Stomach (tissue), 9 donors: ENCODE results near the gene CPAMD8. TPM values are rescaled to one million over a fixed set of nuclear protein-coding genes. Genes with fewer than 3 reads are reported as not detected.
"Not testable (repeated sequence)": the region's sequence is repeated elsewhere in the genome, so short reads cannot be mapped to it uniquely, and the experiment has no call there.

Experiments used
- DNase-seq, 2 donors: peaks; one replicate each; pipeline versions ENCODE4 v3.0.0 to v3.0.0-alpha.2; 2013 to 2019
- H3K27ac ChIP-seq, 5 donors: fragments of 200-600 bp in 4 of 5; sonication (generic) in 4 of 5; one replicate each; pipeline ENCODE4 v1.5.1; 2013 to 2019; ENCODE audit warnings: mild to moderate bottlenecking in 1 of 5, moderate library complexity in 1 of 5
- H3K27me3 ChIP-seq, 3 donors: fragments of 200-600 bp; sonication (generic); one replicate each; pipeline ENCODE4 v1.5.1; 2017 to 2019; ENCODE audit warnings: mixed run types in 1 of 3
- H3K36me3 ChIP-seq, 4 donors: fragments of 200-600 bp; sonication (generic); 1 replicate in 3 of 4; 2 replicates in 1 of 4; pipeline ENCODE4 v1.5.1; 2016 to 2019
- H3K4me1 ChIP-seq, 4 donors: fragments of 200-600 bp; sonication (generic); one replicate each; pipeline ENCODE4 v1.5.1; 2016 to 2019
- H3K4me3 ChIP-seq, 4 donors: fragments of 200-600 bp; sonication (generic) in 3 of 4; one replicate each; pipeline ENCODE4 v1.5.1; 2016 to 2019; ENCODE audit warnings: mild to moderate bottlenecking in 1 of 4
- H3K9me3 ChIP-seq, 4 donors: fragments of 200-600 bp; sonication (generic); one replicate each; pipeline ENCODE4 v1.5.1; 2016 to 2019
- EP300 ChIP-seq: sonication (generic); formaldehyde crosslinking; IDR thresholded peaks from one replicate; pipeline ENCODE4 v1.6.1; 2017; ENCODE audit warnings: antibody characterized with exemption
- POLR2A ChIP-seq, 4 donors: fragments of 450-650 bp; IDR thresholded peaks; one replicate each; pipeline ENCODE4 v1.6.1; 2016; ENCODE audit warnings: antibody characterized with exemption in 4 of 4, control low read depth in 2 of 4, mild to moderate bottlenecking in 1 of 4, moderate library complexity in 1 of 4
- POLR2AphosphoS5 ChIP-seq, 3 donors: sonication (generic); formaldehyde crosslinking; IDR thresholded peaks; one replicate each; pipeline ENCODE4 v1.6.1; 2016; ENCODE audit warnings: antibody characterized with exemption in 3 of 3
- WGBS, 5 donors: extraction: QIAGEN DNeasy Blood & Tissue Kit in 3 of 5; methylation state at CpG; one replicate each; pipeline versions ENCODE4 v1.1.5 to v1.1.7; 2013 to 2018; 5-methylcytosine and 5-hydroxymethylcytosine counted together
- intact Hi-C: fragments of 100-400 bp; cut with DNase I; formaldehyde crosslinking; loops from one replicate; pipeline ENCODE4 v1.15.1; 2023; ENCODE audit warnings: low total_unique reads
- polyA plus RNA-seq, 3 donors: library from polyadenylated mRNA; stranded (reverse); fragments of 200-250 nt; gene quantifications; one replicate each; pipeline ENCODE4 v1.2.3, GENCODE V29; 2013
- total RNA-seq, 5 donors: library from RNA; depleted of rRNA; stranded (reverse); fragments of >200 nt; gene quantifications; one replicate each; pipeline versions ENCODE4 v1.1.0 to v1.2.3, GENCODE V29; 2014 to 2016
- TF ChIP-seq, protein P1 (sequence below), 7 experiments: fragments of 450-650 bp in 4 of 7; fragments of 200-600 bp in 3 of 7; sonication (generic) in 3 of 7; IDR thresholded peaks; one replicate each; pipeline ENCODE4 v1.5.1; 2016 to 2019; ENCODE audit warnings: antibody characterized with exemption in 7 of 7, control low read depth in 2 of 7, mild to moderate bottlenecking in 1 of 7
- donor health status: healthy with polysubstance abuse.
- donor health status: Bipolar disorder and iron deficiency.
- donor health status: healthy.

CPAMD8 gene
- total and polyA plus RNA-seq, 8 donors: 0.43 to 221 (median 8.6) TPM

DNA sequence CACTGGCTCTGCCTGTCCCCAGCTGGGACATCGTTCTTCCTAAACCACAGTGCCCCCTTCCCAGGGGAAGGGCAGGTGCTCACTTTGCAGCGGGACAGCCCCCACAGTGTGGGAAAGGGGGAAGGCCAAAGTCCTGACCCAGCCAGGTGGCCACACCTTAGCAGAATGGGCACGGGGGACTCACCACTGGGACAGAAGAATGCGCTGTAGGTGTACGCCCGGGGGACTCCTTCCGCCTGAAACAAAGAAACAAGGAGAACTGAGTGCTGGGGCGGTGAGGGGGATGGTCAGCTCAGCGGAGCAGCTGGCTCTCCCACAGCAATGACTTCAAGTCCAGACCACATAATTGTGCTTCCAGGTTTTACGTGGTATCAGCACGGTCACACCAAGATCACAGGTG lies 88.4 kb downstream of the CPAMD8 start:
- Histone ChIP-seq H3K4me3 (no peak overlapping the region), H3K4me1 (no peaks in the 10 kb centered on the region), H3K36me3 (no peaks in the 10 kb centered on the region), H3K27ac (no peak overlapping the region), H3K27me3 (no peaks in the 10 kb centered on the region), H3K9me3 (peaks cover 0 to 25% (median 17%) of the 10 kb centered on the region in 4 donors)
- 67 to 88% (median 84%) methylated on average over 11 of the region's 11 CpGs for WGBS, 5 donors
- TF ChIP-seq EP300 (no peak), POLR2AphosphoS5 (IDR thresholded peaks at IDR 0.05) (no peak), POLR2A (IDR thresholded peaks at IDR 0.05) (no peak)
- TF ChIP-seq, protein P1, sequence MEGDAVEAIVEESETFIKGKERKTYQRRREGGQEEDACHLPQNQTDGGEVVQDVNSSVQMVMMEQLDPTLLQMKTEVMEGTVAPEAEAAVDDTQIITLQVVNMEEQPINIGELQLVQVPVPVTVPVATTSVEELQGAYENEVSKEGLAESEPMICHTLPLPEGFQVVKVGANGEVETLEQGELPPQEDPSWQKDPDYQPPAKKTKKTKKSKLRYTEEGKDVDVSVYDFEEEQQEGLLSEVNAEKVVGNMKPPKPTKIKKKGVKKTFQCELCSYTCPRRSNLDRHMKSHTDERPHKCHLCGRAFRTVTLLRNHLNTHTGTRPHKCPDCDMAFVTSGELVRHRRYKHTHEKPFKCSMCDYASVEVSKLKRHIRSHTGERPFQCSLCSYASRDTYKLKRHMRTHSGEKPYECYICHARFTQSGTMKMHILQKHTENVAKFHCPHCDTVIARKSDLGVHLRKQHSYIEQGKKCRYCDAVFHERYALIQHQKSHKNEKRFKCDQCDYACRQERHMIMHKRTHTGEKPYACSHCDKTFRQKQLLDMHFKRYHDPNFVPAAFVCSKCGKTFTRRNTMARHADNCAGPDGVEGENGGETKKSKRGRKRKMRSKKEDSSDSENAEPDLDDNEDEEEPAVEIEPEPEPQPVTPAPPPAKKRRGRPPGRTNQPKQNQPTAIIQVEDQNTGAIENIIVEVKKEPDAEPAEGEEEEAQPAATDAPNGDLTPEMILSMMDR (IDR thresholded peaks at IDR 0.05): no peak
- no peak for DNase-seq
- intact Hi-C loops: no loop called here

DNA sequence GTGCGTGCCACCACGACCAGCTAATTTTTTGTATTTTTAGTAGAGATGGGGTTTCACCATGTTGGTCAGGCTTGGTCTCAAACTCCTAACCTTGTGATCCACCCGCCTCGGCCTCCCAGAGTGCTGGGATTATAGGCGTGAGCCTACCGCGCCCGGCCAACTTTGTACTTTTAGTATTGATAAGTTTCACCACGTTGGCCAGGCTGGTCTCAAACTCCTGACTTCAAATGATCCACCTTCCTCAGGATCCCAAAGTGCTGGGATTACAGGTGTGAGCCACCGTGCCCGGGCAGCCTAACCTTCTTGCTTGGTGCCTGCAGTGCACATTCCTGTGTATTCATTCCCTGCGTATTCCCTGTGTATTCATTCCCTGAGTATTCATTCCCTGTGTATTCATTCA lies 88.8 kb downstream of the CPAMD8 start:
- H3K4me1 ChIP-seq, H3K4me3 ChIP-seq, H3K36me3 ChIP-seq, intact Hi-C loops, DNase-seq, H3K27ac ChIP-seq, H3K27me3 ChIP-seq: not testable (repeated sequence)
- H3K9me3 ChIP-seq: peaks cover 0 to 29% (median 17%) of the 10 kb centered on the region in 4 donors
- 85 to 92% (median 91%) methylated on average over 12 of the region's 12 CpGs for WGBS, 5 donors

DNA sequence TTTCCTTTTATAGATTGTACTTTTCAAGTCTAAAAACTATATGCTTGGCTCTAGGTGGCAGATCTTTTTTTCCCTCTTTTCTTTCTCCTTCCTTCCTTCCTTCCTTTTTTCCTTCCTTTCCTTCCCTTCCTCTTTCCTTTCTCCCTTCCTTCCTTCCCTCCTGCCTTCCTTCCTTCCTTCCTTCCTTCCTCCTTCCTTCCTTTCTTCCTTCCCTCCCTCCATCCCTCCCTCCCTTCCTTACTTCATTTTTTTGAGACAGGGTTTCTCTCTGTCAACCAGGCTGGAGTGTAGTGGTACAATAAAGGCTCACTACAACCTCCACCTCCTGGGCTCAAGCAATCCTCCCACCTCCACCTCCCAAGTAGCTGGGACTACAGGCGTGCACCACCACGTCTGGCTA lies 89.7 kb downstream of the CPAMD8 start:
- Histone ChIP-seq H3K27ac (no peak overlapping the region), H3K27me3 (no peaks in the 10 kb centered on the region), H3K4me3 (no peak overlapping the region), H3K4me1 (no peaks in the 10 kb centered on the region), H3K9me3 (peaks cover 0 to 29% (median 17%) of the 10 kb centered on the region in 4 donors), H3K36me3 (no peaks in the 10 kb centered on the region)
- 61 to 88% (median 83%) methylated on average over 2 of the region's 2 CpGs for WGBS, 5 donors
- no peak for TF ChIP-seq POLR2AphosphoS5 (IDR thresholded peaks at IDR 0.05)
- TF ChIP-seq POLR2A (IDR thresholded peaks at IDR 0.05): no peak
- no peak for DNase-seq
- intact Hi-C loops: no loop called here

DNA sequence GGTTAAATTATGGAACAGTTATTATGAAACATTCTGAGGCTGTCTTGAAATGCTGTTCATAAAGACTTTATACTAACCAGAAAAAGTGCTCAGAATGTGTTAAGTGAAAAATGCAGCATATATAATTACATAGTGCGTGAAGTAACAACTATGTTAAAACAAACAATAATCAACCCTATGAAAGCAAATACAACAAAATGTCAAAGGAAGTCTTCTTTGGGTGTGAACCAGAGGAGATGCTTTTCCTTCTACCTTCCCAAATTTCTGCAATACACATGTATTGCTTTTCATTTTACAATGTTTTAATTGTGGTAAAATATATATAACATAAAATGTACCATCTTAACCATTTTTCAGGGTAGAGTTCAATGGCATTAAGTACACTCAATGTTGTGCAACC lies 92.1 kb downstream of the CPAMD8 start:
- DNase-seq: no peak
- intact Hi-C loops: no loop called here
- no peak overlapping the region for H3K27ac ChIP-seq
- no peak overlapping the region for H3K4me3 ChIP-seq
- WGBS, 5 donors: 90 to 98% (median 95%) methylated on average over 1 of the region's 1 CpG
- H3K36me3 ChIP-seq: no peaks in the 10 kb centered on the region
- peaks cover 0 to 7% (median 0%) of the 10 kb centered on the region in 3 donors for H3K27me3 ChIP-seq
- TF ChIP-seq POLR2AphosphoS5 (IDR thresholded peaks at IDR 0.05) (no peak), POLR2A (IDR thresholded peaks at IDR 0.05) (no peak), EP300 (no peak)
- TF ChIP-seq, protein P1 (IDR thresholded peaks at IDR 0.05): no peak
- peaks cover 0 to 29% (median 20%) of the 10 kb centered on the region in 4 donors for H3K9me3 ChIP-seq
- H3K4me1 ChIP-seq: no peaks in the 10 kb centered on the region

DNA sequence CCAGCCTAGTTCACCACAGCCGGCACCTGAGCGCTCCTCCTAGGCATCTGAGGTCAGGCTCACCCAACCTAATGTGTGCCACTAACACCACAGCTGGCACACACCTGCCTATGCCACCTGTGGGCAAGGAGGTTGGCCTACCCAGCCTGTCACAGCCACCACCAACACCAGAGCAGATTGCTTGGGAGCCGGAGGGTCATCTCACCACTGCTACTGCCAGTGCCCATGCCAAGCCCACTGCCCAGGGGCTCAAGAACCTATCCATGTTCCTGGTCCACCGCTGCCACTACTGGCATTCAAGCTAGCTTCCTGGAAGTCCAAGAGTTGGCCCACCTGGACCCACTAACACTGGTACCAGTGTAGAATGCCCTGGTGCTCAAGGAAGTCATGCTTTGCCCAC lies 95.3 kb downstream of the CPAMD8 start:
- Histone ChIP-seq H3K27me3 (peaks cover 0 to 11% (median 0%) of the 10 kb centered on the region in 3 donors), H3K9me3 (peaks cover 0 to 29% (median 19%) of the 10 kb centered on the region in 4 donors), H3K4me3 (no peak overlapping the region), H3K27ac (no peak overlapping the region), H3K4me1 (no peaks in the 10 kb centered on the region), H3K36me3 (no peaks in the 10 kb centered on the region)
- 85 to 100% (median 96%) methylated on average over 2 to 4 of the region's 4 CpGs for WGBS, 5 donors
- no peak for DNase-seq
- TF ChIP-seq POLR2A (IDR thresholded peaks at IDR 0.05) (no peak), EP300 (no peak), POLR2AphosphoS5 (IDR thresholded peaks at IDR 0.05) (no peak)
- TF ChIP-seq, protein P1 (IDR thresholded peaks at IDR 0.05): no peak
- intact Hi-C loops: no loop called here
